IMR-90 (cell line): ENCODE measurements around the gene RGS7BP. TPM values are rescaled to one million over a fixed set of nuclear protein-coding genes. Genes with fewer than 3 reads are reported as not detected.

Experiments
- microRNA-seq, 2 experiments: library from miRNA; stranded (forward) in 1 of 2; unstranded in 1 of 2; fragments of 10-50 nt in 1 of 2; fragments of <30 nt in 1 of 2; gene quantifications in 1 of 2; microRNA quantifications in 1 of 2; one replicate each; pipeline versions ENCODE3 to v1.1.0; 2013 to 2020; ENCODE audit not compliant: insufficient read depth in 1 of 2, insufficient read length in 1 of 2, unreplicated experiment in 1 of 2
- polyA plus RNA-seq, 3 experiments: library from polyadenylated mRNA; depleted of rRNA; stranded (reverse); fragments of >200 nt; gene quantifications; 2 replicates each; pipeline ENCODE4 v1.2.3, GENCODE V29; 2012; ENCODE audit warnings: low replicate concordance in 1 of 3
- small RNA-seq, 5 experiments: library from RNA; depleted of rRNA; stranded (forward); fragments of <200 nt; gene quantifications; one replicate each; pipeline ENCODE3, GENCODE V24; 2012
- total RNA-seq: library from RNA; depleted of rRNA; stranded (reverse); fragments of >200 nt; gene quantifications from 2 replicates; pipeline ENCODE4 v1.2.3, GENCODE V29; 2012; rRNA removed

Gene RGS7BP
- total and polyA plus RNA-seq, 2 of the 4 experiments (the other 2 are of a cell fraction): not detected

Small RNAs within 50 kb of the gene (microRNA-seq; reads per million reads assigned to microRNA genes)
- gene RN7SL169P (ENCODE audit: insufficient read depth, insufficient read length): not detected
- not detected for gene RNU6-294P (ENCODE audit: insufficient read depth, insufficient read length)

Small RNAs within 50 kb of the gene (small RNA-seq; reads per million reads assigned to genes)
- gene RN7SL169P (0 reads per million in 5 experiments), gene RNU6-294P (0 reads per million in 5 experiments)

Other genes with a start within 250 kb of the RGS7BP start
- not detected in 2 replicates for gene SHISAL2B, start 184.5 kb downstream of the RGS7BP start, total RNA-seq
- not detected in 2 replicates for gene SHISAL2B, start 184.5 kb downstream of the RGS7BP start, polyA plus RNA-seq (2012; rRNA removed)